SK-N-DZ (cell line): ENCODE data around the gene CAMTA2.
"Not testable (repeated sequence)": the region's sequence is repeated elsewhere in the genome, so short reads cannot be mapped to it uniquely, and the experiment has no call there.

ENCODE experiments used
- DNase-seq: peaks from one replicate; pipeline ENCODE4 v3.0.0-alpha.2; 2015; ENCODE audit warnings: low spot score
- small RNA-seq, 2 experiments: library from RNA; depleted of rRNA; stranded (forward); fragments of <200 nt; gene quantifications; one replicate each; pipeline ENCODE3, GENCODE V24; 2014

CAMTA2 gene

GRCh38 chr17:4931963-4932362 is 55.5 kb downstream of the CAMTA2 start, which contains the start of gene GP1BA:
GP1BA (plus strand) TSS chr17:4932277; CDS start chr17:4932605, 328 bp downstream.
- DNase-seq: no peak

- DNase-seq: no peak
Measured at GRCh38 chr17:4928881-4929280, 58.6 kb downstream of the CAMTA2 start.

DNA sequence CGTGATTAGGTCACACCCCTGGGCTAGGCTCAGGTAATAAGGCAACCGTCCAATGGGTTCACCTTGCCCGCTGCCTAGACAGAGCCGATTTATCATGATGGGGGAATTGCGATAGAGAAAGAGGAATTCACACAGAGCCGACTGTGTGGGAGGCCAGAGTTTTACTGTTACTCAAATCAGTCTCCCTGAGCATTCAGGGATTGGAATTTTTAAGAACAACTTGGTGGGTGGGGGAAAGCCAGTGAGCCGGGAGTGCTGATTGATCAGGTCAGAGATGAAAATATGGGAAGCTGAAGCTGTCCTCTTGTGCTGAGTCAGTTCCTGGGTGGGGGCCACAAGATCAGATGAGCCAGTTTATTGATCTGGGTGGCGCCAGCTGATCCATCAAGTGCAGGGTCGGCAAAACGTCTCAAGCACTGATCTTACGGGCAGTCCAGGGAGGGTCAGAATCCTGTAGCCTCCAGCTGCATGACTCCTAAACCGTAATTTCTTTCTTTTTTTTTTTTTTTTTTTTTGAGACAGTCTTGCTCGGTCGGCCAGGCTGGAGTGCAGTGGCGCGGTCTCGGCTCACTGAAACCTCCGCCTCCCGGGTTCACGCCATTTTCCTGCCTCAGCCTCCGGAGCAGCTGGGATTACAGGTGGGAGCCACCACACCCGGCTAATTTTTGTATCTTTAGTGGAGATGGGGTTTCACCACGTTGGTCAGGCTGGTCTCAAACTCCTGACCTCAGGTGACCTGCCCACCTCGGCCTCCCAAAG is 60.7 kb downstream of the CAMTA2 start:
- not testable (repeated sequence) for DNase-seq

- no peak for DNase-seq
Measured at GRCh38 chr17:4921320-4921719, 66.2 kb downstream of the CAMTA2 start.

DNA sequence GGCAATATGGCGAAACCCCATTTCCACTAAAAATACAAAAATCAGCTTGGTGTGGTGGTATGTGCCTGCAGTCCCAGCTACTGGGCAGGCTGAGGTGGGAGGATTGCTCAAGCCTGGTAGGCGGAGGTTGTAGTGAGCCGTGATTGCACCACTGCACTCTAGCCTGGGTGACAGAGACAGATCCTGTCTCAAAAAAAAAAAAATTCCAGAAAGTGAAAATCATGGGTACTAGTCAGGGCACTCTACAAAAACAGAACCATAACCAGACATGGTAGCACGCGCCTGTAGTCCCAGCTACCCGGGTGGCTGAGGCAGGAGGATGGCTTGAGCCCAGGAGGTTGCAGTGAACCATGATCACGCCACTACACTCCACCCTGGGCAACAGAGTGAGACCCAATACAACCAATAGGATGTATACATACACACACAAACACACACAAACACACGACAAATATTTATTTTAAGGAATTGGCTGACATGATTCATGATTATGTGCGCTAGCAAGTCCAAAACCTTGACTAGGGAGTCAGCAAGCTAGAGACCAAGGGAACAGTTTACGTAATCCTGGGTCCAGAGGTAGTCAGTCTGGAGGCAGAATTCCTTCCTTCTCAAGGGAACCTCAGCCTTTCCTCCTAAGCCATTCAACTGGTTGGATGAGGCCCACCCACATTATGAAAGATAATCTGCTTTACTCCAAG is 67.0 kb downstream of the CAMTA2 start:
- no peak for DNase-seq

GRCh38 chr17:4919511-4920047 is 67.9 kb downstream of the CAMTA2 start:
- peak; percentile 98 for DNase-seq

Small RNA genes lying within 50 kb of the gene (small RNA-seq; reads per million reads assigned to genes)
- gene MIR6864 (0 reads per million in 2 experiments), gene MIR6865 (0 reads per million in 2 experiments)
